Neuronal stem cell (in vitro differentiated cells): ENCODE data around the gene DPH7.
"Not testable (repeated sequence)": the region's sequence is repeated elsewhere in the genome, so short reads cannot be mapped to it uniquely, and the experiment has no call there.

ENCODE experiments used
- DNase-seq: peaks from one replicate; pipeline ENCODE4 v3.0.0-alpha.2; 2013; ENCODE audit warnings: low spot score
- H2AFZ ChIP-seq: one replicate; pipeline ENCODE4 v1.6.1; 2013; ENCODE audit warnings: mild to moderate bottlenecking, low read length, inconsistent platforms
- H2AK5ac ChIP-seq: 2 replicates; pipeline ENCODE4 v1.6.1; 2013; ENCODE audit warnings: low read depth, mild to moderate bottlenecking, inconsistent platforms, low read length, moderate library complexity, mixed read lengths
- H2BK120ac ChIP-seq: 2 replicates; pipeline ENCODE4 v1.6.1; 2013; ENCODE audit warnings: low read depth, mild to moderate bottlenecking, inconsistent platforms, low read length, moderate library complexity, mixed read lengths
- H2BK12ac ChIP-seq: one replicate; pipeline ENCODE4 v1.6.1; 2013; ENCODE audit warnings: low read length, inconsistent platforms
- H2BK15ac ChIP-seq: 2 replicates; pipeline ENCODE4 v1.6.1; 2013; ENCODE audit warnings: mild to moderate bottlenecking, low read length, inconsistent platforms, mixed read lengths
- H2BK5ac ChIP-seq: one replicate; pipeline ENCODE4 v1.6.1; 2013; ENCODE audit warnings: inconsistent platforms, mild to moderate bottlenecking, low read length, moderate library complexity
- H3K14ac ChIP-seq: one replicate; pipeline ENCODE4 v1.6.1; 2013; ENCODE audit warnings: low read length, inconsistent platforms
- H3K18ac ChIP-seq: 2 replicates; pipeline ENCODE4 v1.6.1; 2013; ENCODE audit warnings: low read length, inconsistent platforms
- H3K23ac ChIP-seq: 2 replicates; pipeline ENCODE4 v1.6.1; 2013; ENCODE audit warnings: low read depth, mild to moderate bottlenecking, mixed read lengths, low read length, inconsistent platforms; ENCODE audit not compliant: poor library complexity
- H3K27ac ChIP-seq: replicated peaks from 3 replicates; pipeline ENCODE4 v1.5.1; 2013; ENCODE audit warnings: low read length, inconsistent platforms
- H3K27me3 ChIP-seq, 3 experiments: 2 replicates each; pipeline ENCODE4 v1.6.1; 2013; ENCODE audit warnings: low read length in 3 of 3, mild to moderate bottlenecking in 2 of 3, inconsistent platforms in 1 of 3, low read depth in 1 of 3, mixed read lengths in 1 of 3, moderate library complexity in 1 of 3; ENCODE audit not compliant: control insufficient read depth in 3 of 3, insufficient read depth in 3 of 3
- H3K36me3 ChIP-seq, 2 donors: replicated peaks in 1 of 2; 2 replicates each; pipeline ENCODE4 v1.6.1; 2013; ENCODE audit warnings: low read length in 2 of 2; ENCODE audit not compliant: control insufficient read depth in 2 of 2, insufficient read depth in 2 of 2
- H3K4ac ChIP-seq: 2 replicates; pipeline ENCODE4 v1.6.1; 2013; ENCODE audit warnings: inconsistent platforms, mild to moderate bottlenecking, low read length, moderate library complexity
- H3K4me1 ChIP-seq, 2 donors: 1 replicate in 1 of 2; 2 replicates in 1 of 2; pipeline ENCODE4 v1.6.1; 2013; ENCODE audit warnings: low read length in 2 of 2, low read depth in 1 of 2; ENCODE audit not compliant: control insufficient read depth in 2 of 2, insufficient read depth in 1 of 2
- H3K4me2 ChIP-seq: one replicate; pipeline ENCODE4 v1.6.1; 2013; ENCODE audit warnings: mild to moderate bottlenecking, low read length, inconsistent platforms; ENCODE audit not compliant: insufficient read depth, poor library complexity, severe bottlenecking
- H3K4me3 ChIP-seq, 2 donors: 2 replicates each; pipeline ENCODE4 v1.5.1; 2013; ENCODE audit warnings: low read length in 2 of 2, mild to moderate bottlenecking in 2 of 2, inconsistent platforms in 1 of 2, moderate library complexity in 1 of 2
- H3K79me1 ChIP-seq: one replicate; pipeline ENCODE4 v1.6.1; 2013; ENCODE audit warnings: low read depth, mild to moderate bottlenecking, inconsistent platforms, low read length, moderate library complexity
- H3K9ac ChIP-seq: one replicate; pipeline ENCODE4 v1.6.1; 2013; ENCODE audit warnings: mild to moderate bottlenecking, low read depth, low read length, inconsistent platforms; ENCODE audit not compliant: poor library complexity
- H3K9me3 ChIP-seq, 2 donors: replicated peaks in 1 of 2; 2 replicates each; pipeline versions ENCODE3 to v1.6.1; 2013; ENCODE audit warnings: low read length in 2 of 2, mild to moderate bottlenecking in 2 of 2, inconsistent platforms in 1 of 2, low read depth in 1 of 2, mixed read lengths in 1 of 2, moderate library complexity in 1 of 2; ENCODE audit not compliant: control insufficient read depth in 2 of 2, insufficient read depth in 1 of 2
- H4K8ac ChIP-seq: one replicate; pipeline ENCODE4 v1.6.1; 2013; ENCODE audit warnings: low read depth, mild to moderate bottlenecking, inconsistent platforms, low read length, moderate library complexity
- H4K91ac ChIP-seq: one replicate; pipeline ENCODE4 v1.6.1; 2013; ENCODE audit warnings: low read length, low read depth, mild to moderate bottlenecking, inconsistent platforms; ENCODE audit not compliant: poor library complexity
- WGBS, 2 donors: extraction: QIAGEN DNeasy Blood & Tissue Kit; methylation state at CpG; one replicate each; pipeline ENCODE4 v1.1.7; 2013; ENCODE audit warnings: missing lambda C conversion rate in 2 of 2, mixed read lengths in 1 of 2; ENCODE audit not compliant: insufficient read length in 2 of 2, insufficient replicate concordance in 1 of 2; ENCODE audit errors: extremely low coverage in 2 of 2; 5-methylcytosine and 5-hydroxymethylcytosine counted together

DPH7 gene

GRCh38 chr9:137513136-137513535 lies 65.6 kb downstream of the DPH7 start:
- H2AFZ ChIP-seq, H2BK120ac ChIP-seq, H3K4me1 ChIP-seq, H3K36me3 ChIP-seq, H3K4ac ChIP-seq, H3K18ac ChIP-seq, H3K14ac ChIP-seq, H3K4me3 ChIP-seq, H2AK5ac ChIP-seq, H2BK15ac ChIP-seq, DNase-seq, H3K79me1 ChIP-seq, H3K27me3 ChIP-seq, H3K23ac ChIP-seq, H3K27ac ChIP-seq, H4K8ac ChIP-seq, H3K9ac ChIP-seq, H3K9me3 ChIP-seq, H2BK5ac ChIP-seq, H3K4me2 ChIP-seq, H4K91ac ChIP-seq, H2BK12ac ChIP-seq: not testable (repeated sequence)
- WGBS, 2 donors, result no CpG with 5 or more reads among the region's 5 CpGs

- H3K18ac ChIP-seq, result no peak overlapping the region
- H3K4me2 ChIP-seq, result no peak overlapping the region
- no peak for DNase-seq
Observed at GRCh38 chr9:137511758-137512463, 66.8 kb downstream of the DPH7 start.

GRCh38 chr9:137511126-137511525 lies 67.6 kb downstream of the DPH7 start:
- H3K18ac ChIP-seq, H3K4me2 ChIP-seq, H3K27ac ChIP-seq, H3K23ac ChIP-seq, H2BK120ac ChIP-seq, H2BK5ac ChIP-seq, H2BK15ac ChIP-seq, H3K79me1 ChIP-seq, H3K36me3 ChIP-seq, H4K8ac ChIP-seq, H4K91ac ChIP-seq, H3K27me3 ChIP-seq, H2AFZ ChIP-seq, H2BK12ac ChIP-seq, H3K4ac ChIP-seq, H3K14ac ChIP-seq, H3K4me3 ChIP-seq, H2AK5ac ChIP-seq, H3K4me1 ChIP-seq, H3K9ac ChIP-seq, DNase-seq: not testable (repeated sequence)
- WGBS, 2 donors, result no CpG with 5 or more reads among the region's 22 CpGs
- H3K9me3 ChIP-seq, result peaks cover 0 to 12% of the 10 kb centered on the region in 2 donors

More at GRCh38 chr9:137511758-137512463, 66.8 kb downstream of the DPH7 start:
- Histone ChIP-seq H3K79me1 (peaks cover 2% of the 10 kb centered on the region), H2AFZ (no peak overlapping the region), H2BK12ac (no peak overlapping the region), H3K4me1 (no peaks in the 10 kb centered on the region), H3K9ac (no peak overlapping the region), H2BK5ac (peak overlapping the region; percentile 2), H3K4ac (no peak overlapping the region), H3K9me3 (peaks cover 0 to 6% of the 10 kb centered on the region in 2 donors), H3K27ac (no peak overlapping the region), H3K14ac (peak overlapping the region; percentile 28), H4K8ac (peak overlapping the region; percentile 78), H3K23ac (peak overlapping the region; percentile 34), H2BK15ac (no peak overlapping the region), H3K4me3 (no peak overlapping the region), H3K27me3 (no peaks in the 10 kb centered on the region), H2BK120ac (no peak overlapping the region), H4K91ac (no peak overlapping the region), H2AK5ac (no peak overlapping the region), H3K36me3 (no peaks in the 10 kb centered on the region)
- WGBS, 2 donors, result no CpG with 5 or more reads among the region's 25 CpGs

GRCh38 chr9:137509198-137509597 lies 69.5 kb downstream of the DPH7 start:
- Histone ChIP-seq H3K4me2 (no peak overlapping the region), H3K27ac (no peak overlapping the region), H3K9me3 (peaks cover 0 to 16% of the 10 kb centered on the region in 2 donors), H2BK120ac (no peak overlapping the region), H3K14ac (no peak overlapping the region), H3K36me3 (no peaks in the 10 kb centered on the region), H4K91ac (no peak overlapping the region), H3K79me1 (no peaks in the 10 kb centered on the region), H3K4me1 (no peaks in the 10 kb centered on the region), H2AFZ (no peak overlapping the region), H3K4ac (no peak overlapping the region), H3K23ac (no peak overlapping the region), H2BK12ac (no peak overlapping the region), H2AK5ac (no peak overlapping the region), H4K8ac (no peak overlapping the region), H3K4me3 (no peak overlapping the region), H2BK15ac (no peak overlapping the region), H3K27me3 (no peaks in the 10 kb centered on the region), H3K18ac (no peak overlapping the region), H3K9ac (peak overlapping the region; percentile 12), H2BK5ac (no peak overlapping the region)
- no peak for DNase-seq
- 100% methylated on average over 1 of the region's 14 CpGs; no CpG with 5 or more reads in 1 of the 2 donors for WGBS, 2 donors
